Kidney (tissue), 14 donors: ENCODE data around the gene UAP1L1. TPM values are rescaled to one million over a fixed set of nuclear protein-coding genes. Genes with fewer than 3 reads are reported as not detected.
A peak's percentile ranks its signal among the peaks of the same experiment; 100 is the strongest.

Source experiments
- DNase-seq, 5 donors: peaks; one replicate each; pipeline ENCODE4 v3.0.0-alpha.2; 2013 to 2020
- FAIRE-seq: peaks from 2 replicates; lab custom pipeline; 2012; peaks lifted over from hg19 to GRCh38; lab: Jason Lieb, UNC
- H3K27ac ChIP-seq, 2 donors: one replicate each; pipeline ENCODE4 v1.7.0; 2013; ENCODE audit warnings: low read depth in 2 of 2, low read length in 2 of 2, inconsistent platforms in 1 of 2
- H3K27me3 ChIP-seq: one replicate; pipeline ENCODE4 v1.7.1; 2013; ENCODE audit warnings: low read length, inconsistent platforms; ENCODE audit not compliant: control insufficient read depth, insufficient read depth
- H3K36me3 ChIP-seq, 3 donors: one replicate each; pipeline versions ENCODE4 v1.7.0 to v1.7.1; 2013; ENCODE audit warnings: low read length in 3 of 3, control low read depth in 1 of 3, inconsistent platforms in 1 of 3; ENCODE audit not compliant: insufficient read depth in 3 of 3, control insufficient read depth in 2 of 3
- H3K4me1 ChIP-seq, 3 donors: one replicate each; pipeline versions ENCODE4 v1.7.0 to v1.7.1; 2013; ENCODE audit warnings: low read length in 3 of 3, inconsistent platforms in 1 of 3, low read depth in 1 of 3; ENCODE audit not compliant: control insufficient read depth in 2 of 3, insufficient read depth in 2 of 3
- H3K4me3 ChIP-seq, 3 donors: one replicate each; pipeline versions ENCODE4 v1.7.0 to v1.8.1; 2013; ENCODE audit warnings: low read length in 3 of 3, control low read depth in 1 of 3, inconsistent platforms in 1 of 3
- H3K9ac ChIP-seq, 3 donors: one replicate each; pipeline versions ENCODE4 v1.7.0 to v1.7.1; 2013; ENCODE audit warnings: low read length in 3 of 3, control low read depth in 1 of 3, inconsistent platforms in 1 of 3
- H3K9me3 ChIP-seq, 3 donors: one replicate each; pipeline versions ENCODE4 v1.7.0 to v1.7.1; 2013; ENCODE audit warnings: low read length in 3 of 3, control low read depth in 1 of 3, inconsistent platforms in 1 of 3; ENCODE audit not compliant: control insufficient read depth in 2 of 3, insufficient read depth in 1 of 3
- CTCF ChIP-seq: IDR thresholded peaks from 3 replicates; pipeline ENCODE4 v1.5.1; 2012; ENCODE audit warnings: mild to moderate bottlenecking, moderate library complexity, borderline replicate concordance; ENCODE audit not compliant: insufficient read depth; ENCODE audit errors: extremely low read depth
- intact Hi-C: fragments of 100-400 bp; cut with DNase I; formaldehyde crosslinking; loops from one replicate; pipeline ENCODE4 v1.11.1; 2022
- polyA plus RNA-seq: library from polyadenylated mRNA; stranded (reverse); fragments of 350-450 nt; fragmentation: Illumina TruSeq; extraction: RNeasy Lipid Tissue Mini Kit (QIAGEN cat#74804); gene quantifications from one replicate; pipeline ENCODE4 v1.2.3, GENCODE V29; 2014; ENCODE audit warnings: low read depth, low replicate concordance; ENCODE audit not compliant: insufficient read depth
- total RNA-seq: library from RNA; stranded (reverse); fragmentation: NEBNext Ultra II Directional; extraction: Animal tissue kit (Norgen Biotek cat#: 25700); gene quantifications from one replicate; pipeline ENCODE4 v1.2.1, GENCODE V29; 2021
- donor health status: control.
- donor health status: control.
- donor health status: control.
- donor health status: control.
- donor health status: control.
- donor health status: DM: yes; HTN: yes; CAD: no.
- donor health status: Normal renal cell carcinoma (clear cell type).

The UAP1L1 gene
- total and polyA plus RNA-seq, 2 donors from 2014 or later = 12.7 to 14.4 TPM

DNA sequence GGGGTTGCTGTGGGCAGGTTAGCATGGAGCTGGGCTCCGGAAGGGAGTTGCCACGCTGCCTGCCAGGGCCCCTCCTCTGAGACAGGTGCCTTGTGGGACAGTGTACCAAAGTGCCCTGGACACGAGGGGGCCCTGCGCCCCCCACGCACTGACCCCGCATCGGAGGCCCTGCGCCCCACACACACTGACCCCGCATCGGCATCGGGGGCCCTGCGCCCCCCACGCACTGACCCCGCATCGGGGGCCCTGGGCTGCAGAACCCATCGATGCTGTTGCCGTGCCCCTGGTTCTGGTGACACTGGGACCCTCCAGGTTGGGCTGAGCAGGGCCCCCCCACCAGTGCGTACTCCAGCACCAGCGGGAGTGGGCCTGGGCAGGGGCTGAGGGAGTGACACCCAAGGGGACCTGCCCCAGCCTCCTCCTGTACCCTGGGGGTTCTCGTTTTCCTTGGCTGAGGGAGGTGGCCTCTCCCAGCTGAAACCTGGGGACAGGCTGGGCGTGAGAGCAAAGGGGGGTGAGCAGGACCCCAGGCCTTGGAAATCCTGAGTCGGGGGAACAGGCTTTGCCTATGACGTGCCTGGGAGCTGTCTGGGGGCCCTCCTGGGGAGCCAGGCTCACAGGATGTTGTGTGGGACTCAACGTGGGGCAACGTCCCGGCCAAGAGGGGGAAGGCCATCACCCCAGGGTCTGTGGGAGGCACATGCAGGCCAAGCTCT, 13.8 kb upstream of the UAP1L1 start:
- no peak overlapping the region for H3K9ac ChIP-seq
- H3K4me3 ChIP-seq = no peak overlapping the region
- DNase-seq (no peak), FAIRE-seq (no peak)
- H3K9me3 ChIP-seq = no peaks in the 10 kb centered on the region
- no peak overlapping the region for H3K27ac ChIP-seq
- intact Hi-C loops = no loop called here
- H3K4me1 ChIP-seq = peaks cover 0 to 4% (median 0%) of the 10 kb centered on the region in 3 donors
- no peaks in the 10 kb centered on the region for H3K27me3 ChIP-seq
- TF ChIP-seq CTCF = no peak
- no peaks in the 10 kb centered on the region for H3K36me3 ChIP-seq

DNA sequence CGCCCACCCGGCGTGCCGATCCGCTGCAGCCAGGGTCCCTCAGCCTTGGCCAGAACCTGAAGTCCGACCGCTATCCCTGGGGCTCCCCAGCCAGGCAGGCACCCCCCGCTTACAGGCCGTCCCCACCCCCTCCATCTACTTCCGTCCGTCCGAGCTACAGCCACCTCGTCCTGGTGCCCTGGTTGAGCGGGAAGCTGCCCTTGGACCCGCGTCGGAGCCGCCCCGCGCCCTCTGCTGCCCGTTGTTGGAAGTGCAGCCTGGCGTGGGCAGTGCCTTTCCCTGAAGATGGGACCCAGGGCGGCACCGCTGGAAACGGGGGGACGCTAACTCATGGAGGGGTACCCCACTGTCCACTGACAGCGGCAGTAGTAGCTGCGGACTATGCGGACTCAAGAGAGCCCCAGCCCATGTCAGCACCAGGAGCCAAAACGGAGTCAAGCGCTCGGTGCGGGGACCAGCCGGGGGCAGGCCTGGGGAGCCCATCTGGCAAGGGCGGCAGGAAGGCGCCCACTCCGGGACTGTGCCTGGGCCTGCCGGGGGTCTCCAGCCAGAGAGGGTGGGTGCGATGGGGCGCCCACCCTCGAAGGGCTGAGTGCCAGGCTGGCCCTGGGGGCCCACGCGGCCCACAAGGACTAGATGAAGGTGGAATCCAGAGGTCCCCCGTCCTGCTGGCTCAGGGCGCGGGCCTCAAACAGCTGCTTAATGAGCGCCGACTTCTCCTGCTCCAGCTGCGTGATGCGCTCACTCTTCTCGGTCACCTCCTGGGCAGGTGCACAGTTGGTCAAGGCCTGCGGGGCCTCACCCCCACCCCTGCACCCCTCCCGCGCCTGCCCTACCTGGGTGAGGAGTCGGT, 13.1 kb upstream of the UAP1L1 start:
- Histone ChIP-seq H3K27ac (no peak overlapping the region), H3K4me1 (peaks cover 0 to 4% (median 0%) of the 10 kb centered on the region in 3 donors), H3K36me3 (no peaks in the 10 kb centered on the region), H3K9me3 (no peaks in the 10 kb centered on the region), H3K9ac (no peak overlapping the region), H3K27me3 (no peaks in the 10 kb centered on the region), H3K4me3 (no peak overlapping the region)
- intact Hi-C loops = no loop called here
- FAIRE-seq (no peak), DNase-seq (peak in 2 of 5 donors; percentile 60 to 61)
- peak; percentile 96 for TF ChIP-seq CTCF

- intact Hi-C loops = no loop called here
- H3K27ac ChIP-seq = no peak overlapping the region
- TF ChIP-seq CTCF = no peak
- no peaks in the 10 kb centered on the region for H3K36me3 ChIP-seq
- FAIRE-seq (no peak), DNase-seq (no peak)
- no peak overlapping the region for H3K9ac ChIP-seq
- no peaks in the 10 kb centered on the region for H3K9me3 ChIP-seq
- H3K4me3 ChIP-seq = no peak overlapping the region
- H3K27me3 ChIP-seq = no peaks in the 10 kb centered on the region
- peaks cover 0 to 4% (median 0%) of the 10 kb centered on the region in 3 donors for H3K4me1 ChIP-seq
These were observed 12.5 kb upstream of the UAP1L1 start for GRCh38 chr9:137064880-137065164.
